HG03571 (cell line): ENCODE measurements around the gene TMF1.

ENCODE experiments used
- ATAC-seq: cut with Tn5 transposase; IDR thresholded peaks from one replicate; pipeline ENCODE4 v1.9.1; 2021; ENCODE audit not compliant: unreplicated experiment

The TMF1 gene

GRCh38 chr3:69014022-69014580 is 38.0 kb downstream of the TMF1 start:
- ATAC-seq, result no peak

- ATAC-seq, result peak; percentile 84
Measured at GRCh38 chr3:69013253-69014021, 38.7 kb downstream of the TMF1 start, which contains the start of gene EOGT. Gene EOGT, minus strand, starts transcription at chr3:69013684. Its CDS starts 3,838 bp downstream, at chr3:69009846.

GRCh38 chr3:69012800-69013252 is 39.3 kb downstream of the TMF1 start:
- ATAC-seq, result peak; percentile 43

GRCh38 chr3:69012100-69012799 is 39.9 kb downstream of the TMF1 start:
- no peak for ATAC-seq

- no peak for ATAC-seq
Measured at GRCh38 chr3:69011096-69011730, 40.9 kb downstream of the TMF1 start.

- ATAC-seq, result no peak
Measured at GRCh38 chr3:69009559-69010410, 42.3 kb downstream of the TMF1 start.

GRCh38 chr3:69008980-69009379 is 43.2 kb downstream of the TMF1 start:
- ATAC-seq, result no peak

GRCh38 chr3:69005791-69006482 is 46.2 kb downstream of the TMF1 start:
- no peak for ATAC-seq

GRCh38 chr3:69005071-69005790 is 46.9 kb downstream of the TMF1 start:
- no peak for ATAC-seq

- ATAC-seq, result no peak
Measured at GRCh38 chr3:69004138-69004537, 48.0 kb downstream of the TMF1 start.

GRCh38 chr3:68999605-69000004 is 52.5 kb downstream of the TMF1 start:
- no peak for ATAC-seq

GRCh38 chr3:68999158-68999557 is 53.0 kb downstream of the TMF1 start:
- no peak for ATAC-seq

GRCh38 chr3:68997887-68998286 is 54.2 kb downstream of the TMF1 start:
- ATAC-seq, result no peak

GRCh38 chr3:68996356-68996995 is 55.7 kb downstream of the TMF1 start:
- no peak for ATAC-seq

GRCh38 chr3:68988740-68989139 is 63.4 kb downstream of the TMF1 start:
- no peak for ATAC-seq

- ATAC-seq, result no peak
Measured at GRCh38 chr3:68987322-68987721, 64.8 kb downstream of the TMF1 start.

GRCh38 chr3:68986496-68987208 is 65.5 kb downstream of the TMF1 start:
- no peak for ATAC-seq

GRCh38 chr3:68985146-68985790 is 66.9 kb downstream of the TMF1 start:
- no peak for ATAC-seq
